H1 (cell line): ENCODE measurements around the gene LBR. TPM values are rescaled to one million over a fixed set of nuclear protein-coding genes. Genes with fewer than 3 reads are reported as not detected.

ENCODE experiments used
- CHD7 ChIP-seq: fragments of 300-600 bp; sonication (generic); IDR thresholded peaks from 2 replicates; pipeline ENCODE4 v1.7.1; 2012; ENCODE audit warnings: low read length, moderate library complexity, mild to moderate bottlenecking, inconsistent platforms; ENCODE audit not compliant: insufficient replicate concordance
- polyA plus RNA-seq, 7 experiments: library from polyadenylated mRNA; depleted of rRNA in 3 of 7; stranded (reverse) in 5 of 7; unstranded in 2 of 7; fragments of >200 nt in 5 of 7; fragments of 200-250 nt in 2 of 7; gene quantifications; 1 replicate in 5 of 7; 2 replicates in 1 of 7; 4 replicates in 1 of 7; pipeline versions ENCODE4 v1.2.1 to v1.2.3, GENCODE V29; 2011 to 2013; ENCODE audit warnings: missing spikeins in 2 of 7, mixed read lengths in 2 of 7
- total RNA-seq: library from RNA; stranded (reverse); fragmentation: NEBNext Ultra II Directional; extraction: Animal tissue kit (Norgen Biotek cat#: 25700); gene quantifications from 2 replicates; pipeline ENCODE4 v1.2.1, GENCODE V29; 2021

The LBR gene
- total and polyA plus RNA-seq, 2 of the 8 experiments (the other 6 are each of a cell fraction or from before 2014, with no cell fraction given), result 32.1 to 89.8 TPM

- TF ChIP-seq CHD7, result peak; percentile 76
- TF ChIP-seq, all 59 proteins: peak for 3
Measured at GRCh38 chr1:225426395-225427234, 1.2 kb downstream of the LBR start (continued).
